Bronchial smooth muscle cell (primary cell): ENCODE results near the gene MAP7D1. TPM values are rescaled to one million over a fixed set of nuclear protein-coding genes. Genes with fewer than 3 reads are reported as not detected.

Experiments
- total RNA-seq: library from RNA; depleted of rRNA; stranded (reverse); fragments of >200 nt; gene quantifications from 2 replicates; pipeline ENCODE4 v1.2.1, GENCODE V29; 2014

The MAP7D1 gene
- 53.5 and 54.1 TPM in 2 replicates for total RNA-seq

DNA sequence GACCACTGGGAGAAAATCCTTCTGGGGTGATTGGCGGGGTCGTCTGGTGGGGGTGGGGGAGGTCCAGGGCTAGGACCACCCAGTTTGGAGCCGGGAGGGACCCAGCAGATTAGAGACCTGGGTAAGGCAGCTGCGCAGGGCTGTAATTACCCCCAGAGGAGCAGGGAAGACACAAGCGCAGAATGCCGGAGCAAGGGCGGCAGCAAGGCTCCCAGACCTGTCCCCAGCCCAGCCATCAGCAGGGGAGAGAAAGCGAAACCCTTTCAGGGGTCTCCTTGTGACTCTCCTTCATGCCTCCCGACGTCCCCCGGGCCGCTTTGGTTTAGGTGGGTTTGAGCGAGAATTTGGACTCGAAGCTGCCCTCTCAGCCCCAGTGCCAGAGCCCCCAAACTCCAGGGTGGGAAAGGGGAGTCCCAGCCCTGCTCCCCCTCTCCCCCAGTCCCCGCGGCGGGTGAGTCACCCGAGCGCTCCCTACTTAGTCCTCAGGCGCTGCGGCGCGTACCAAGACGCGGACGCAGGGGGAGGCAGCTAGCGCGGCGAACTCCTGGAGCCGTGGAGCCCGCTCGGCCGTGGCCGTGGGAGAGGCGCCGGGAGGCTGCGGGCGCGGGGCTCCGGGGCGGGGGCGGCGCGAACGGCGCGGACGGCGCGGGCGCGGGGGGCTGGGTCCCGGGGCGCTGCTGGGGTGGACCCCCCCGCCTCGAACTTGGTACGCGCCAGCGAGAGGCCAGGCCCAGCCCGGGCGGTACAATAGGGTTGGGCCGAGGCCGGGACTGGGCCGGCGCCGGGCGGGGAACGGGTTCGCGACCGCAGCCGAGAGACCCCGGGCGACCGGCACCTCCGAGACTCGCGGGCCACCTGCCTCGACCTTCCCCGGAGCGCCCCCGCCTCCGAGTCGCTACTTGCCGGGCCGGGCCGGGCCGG is at the start of gene MAP7D1:
Gene MAP7D1 (plus strand): TSS at position 753 of the 921 bp plus-strand sequence. CDS start 258 bp downstream, outside the sequence.

DNA sequence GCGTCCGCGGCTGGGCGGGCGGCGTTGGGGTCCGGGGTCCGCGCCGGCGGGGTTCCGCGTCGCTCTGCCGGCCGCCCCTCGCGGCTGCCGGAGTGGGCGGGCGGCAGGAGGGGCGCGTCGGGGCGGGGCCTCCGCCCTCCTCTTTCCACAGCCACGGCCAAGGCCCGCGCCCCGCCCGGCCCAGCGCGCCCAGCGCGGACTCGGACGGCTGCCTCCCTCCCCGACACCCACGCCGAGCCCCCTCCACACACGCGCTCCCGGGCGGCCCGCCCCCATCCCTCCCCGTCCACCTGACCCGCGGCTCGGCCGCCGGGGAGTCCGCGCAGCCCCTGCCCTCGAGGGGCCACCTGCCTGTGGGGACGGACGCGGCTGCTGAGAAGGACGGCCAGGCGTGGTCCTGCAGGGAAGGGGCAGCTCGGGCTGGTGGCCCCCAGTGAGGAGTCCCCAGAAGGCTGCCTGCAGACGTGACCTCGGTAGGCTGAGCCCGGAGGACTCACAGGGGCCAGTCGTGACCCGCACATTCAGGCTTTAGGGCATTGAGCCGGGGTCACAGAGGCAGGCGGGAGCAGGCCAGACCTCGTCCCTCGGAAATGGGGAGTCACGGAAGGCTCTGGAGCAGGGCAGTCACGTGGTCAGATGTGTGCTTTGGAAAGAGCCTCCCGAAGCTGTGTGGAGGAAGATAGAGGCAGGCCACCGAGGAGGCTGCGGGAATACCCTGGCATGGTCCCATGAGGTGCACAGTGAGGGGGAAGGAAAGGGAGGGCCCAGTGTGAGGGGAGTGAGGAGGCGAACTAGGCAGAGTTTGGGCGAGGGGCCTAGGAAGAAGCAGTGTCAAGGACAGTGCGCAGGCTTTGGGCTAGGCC is 30.6 kb upstream of the MAP7D1 start, which contains the start of gene COL8A2:
Gene COL8A2 (minus strand): TSS at position 94 of the 863 bp plus-strand sequence. CDS start 24,980 bp downstream, outside the sequence.

DNA sequence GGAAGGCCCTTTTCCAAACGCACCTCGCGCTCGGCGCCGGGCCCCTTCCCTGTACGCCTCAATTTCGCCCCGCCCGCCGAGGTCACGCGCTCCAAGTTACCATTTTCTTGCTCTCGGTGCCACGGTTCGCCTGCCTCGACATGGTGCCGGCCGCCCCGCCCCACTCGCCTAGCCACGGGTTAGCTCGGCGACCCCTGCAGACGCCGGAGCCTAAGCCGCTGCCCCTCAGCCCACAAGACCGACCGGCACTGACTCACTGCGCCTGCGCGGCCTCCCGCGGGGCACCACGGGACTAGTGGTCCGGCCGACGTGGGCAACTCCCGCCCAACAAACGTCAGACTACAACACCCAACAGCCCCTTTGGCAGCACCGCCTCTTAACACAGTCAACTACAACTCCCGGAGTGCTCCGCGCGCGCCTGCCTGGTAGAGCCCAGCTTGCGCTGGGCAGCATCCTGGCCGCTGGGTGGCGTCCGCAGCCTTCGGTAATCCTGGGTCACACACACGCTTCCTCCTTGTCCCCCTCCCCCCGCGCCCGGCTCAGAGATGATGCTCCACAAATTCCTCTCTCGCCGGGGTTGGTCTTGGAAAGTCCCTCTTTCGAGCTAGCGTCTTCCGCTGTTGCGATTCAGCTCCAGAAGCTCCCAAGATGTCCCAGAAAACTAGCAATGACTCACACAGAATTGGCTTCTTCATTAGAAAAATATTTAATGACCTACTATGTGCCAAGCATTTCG is 6.6 kb upstream of the MAP7D1 start, which contains the start of gene TRAPPC3:
Gene TRAPPC3 (minus strand): TSS at position 250 of the 736 bp plus-strand sequence. CDS start 108 bp downstream, at position 142.

DNA sequence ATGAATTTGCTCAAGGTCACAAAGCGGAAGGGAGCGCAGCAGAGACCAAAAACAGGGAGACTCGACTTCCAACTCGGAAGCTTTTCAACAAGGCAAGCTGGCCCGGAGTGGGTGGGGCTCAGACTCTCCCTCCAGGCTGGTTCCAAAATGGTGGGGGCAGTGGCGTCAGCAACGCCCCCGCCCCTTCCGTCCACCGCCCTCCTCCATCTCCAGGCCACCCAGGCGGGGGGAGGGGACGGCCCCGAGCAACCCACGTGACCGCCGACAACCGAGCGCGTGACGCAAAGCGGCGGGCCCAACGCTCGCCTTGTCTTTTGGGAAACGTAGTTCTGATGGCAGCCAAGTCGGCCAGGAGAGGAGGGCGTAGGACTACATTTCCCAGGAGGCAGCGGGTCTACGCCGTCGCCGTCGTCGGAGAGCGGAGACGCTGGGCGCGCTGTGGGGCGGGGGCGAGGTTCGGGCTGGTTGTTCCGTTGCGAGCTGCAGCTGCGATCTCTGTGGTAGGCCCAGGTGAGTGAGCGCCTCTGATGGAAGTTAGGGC is 68.1 kb downstream of the MAP7D1 start, which contains the start of gene THRAP3:
Gene THRAP3 (plus strand): TSS at position 448 of the 541 bp plus-strand sequence. CDS start 58,121 bp downstream, outside the sequence.

Other genes with a start within 250 kb of the MAP7D1 start
- 8.4 and 11.3 TPM in 2 replicates for gene AGO3, start 225.1 kb upstream of the MAP7D1 start, total RNA-seq
- gene TEKT2, start 72.1 kb upstream of the MAP7D1 start, total RNA-seq, result under 0.01 and 0.09 TPM in 2 replicates
- gene ADPRS, start 67.3 kb upstream of the MAP7D1 start, total RNA-seq, result 18.7 and 21.0 TPM in 2 replicates
- 3.0 and 8.0 TPM in 2 replicates for gene COL8A2, start 30.9 kb upstream of the MAP7D1 start, total RNA-seq
- 70.9 and 72.6 TPM in 2 replicates for gene TRAPPC3, start 6.7 kb upstream of the MAP7D1 start, total RNA-seq
- gene THRAP3, start 68.3 kb downstream of the MAP7D1 start, total RNA-seq, result 43.3 and 72.5 TPM in 2 replicates
- 1.5 and 2.5 TPM in 2 replicates for gene SH3D21, start 150.2 kb downstream of the MAP7D1 start, total RNA-seq
- 113 and 186 TPM in 2 replicates for gene EVA1B, start 167.5 kb downstream of the MAP7D1 start, total RNA-seq
- gene STK40, start 229.8 kb downstream of the MAP7D1 start, total RNA-seq, result 9.6 and 11.5 TPM in 2 replicates
- gene LSM10, start 241.7 kb downstream of the MAP7D1 start, total RNA-seq, result 10.6 and 14.3 TPM in 2 replicates